Esophagus squamous epithelium (tissue), 5 donors: ENCODE results near the gene STING1. TPM values are rescaled to one million over a fixed set of nuclear protein-coding genes. Genes with fewer than 3 reads are reported as not detected.

Source experiments
- DNase-seq: peaks from one replicate; lab custom pipeline; 2025; lab: John Stamatoyannopoulos, UW
- H3K27ac ChIP-seq, 4 donors: fragments of 200-600 bp; sonication (generic); one replicate each; pipeline ENCODE4 v1.5.1; 2016 to 2019; ENCODE audit warnings: mild to moderate bottlenecking in 1 of 4
- H3K27me3 ChIP-seq, 4 donors: fragments of 200-600 bp; sonication (generic); 1 replicate in 3 of 4; 2 replicates in 1 of 4; pipeline versions ENCODE4 v1.5.1 to v1.6.0; 2017 to 2021; ENCODE audit warnings: antibody characterized with exemption in 1 of 4
- H3K36me3 ChIP-seq, 3 donors: fragments of 200-600 bp; sonication (generic); one replicate each; pipeline ENCODE4 v1.5.1; 2016 to 2019
- H3K4me1 ChIP-seq, 3 donors: fragments of 200-600 bp; sonication (generic); one replicate each; pipeline ENCODE4 v1.5.1; 2017 to 2019
- H3K4me3 ChIP-seq, 4 donors: fragments of 200-600 bp; sonication (generic); 1 replicate in 3 of 4; 2 replicates in 1 of 4; pipeline ENCODE4 v1.5.1; 2016 to 2019; ENCODE audit warnings: mild to moderate bottlenecking in 2 of 4, moderate library complexity in 1 of 4
- H3K9me3 ChIP-seq, 3 donors: fragments of 200-600 bp; sonication (generic); one replicate each; pipeline ENCODE4 v1.5.1; 2016 to 2019
- POLR2A ChIP-seq, 4 donors: fragments of 450-650 bp; IDR thresholded peaks; one replicate each; pipeline ENCODE4 v1.6.1; 2017; ENCODE audit warnings: antibody characterized with exemption in 4 of 4, mild to moderate bottlenecking in 4 of 4, moderate library complexity in 3 of 4
- WGBS, 2 donors: methylation state at CpG; one replicate each; pipeline ENCODE4 v1.1.5; 2018; 5-methylcytosine and 5-hydroxymethylcytosine counted together
- intact Hi-C: fragments of 100-400 bp; cut with DNase I; formaldehyde crosslinking; loops from one replicate; pipeline ENCODE4 v1.15.0; 2022
- total RNA-seq, 4 donors: library from RNA; depleted of rRNA; stranded (reverse); fragments of >200 nt; gene quantifications; one replicate each; pipeline ENCODE4 v1.1.0, GENCODE V29; 2016
- TF ChIP-seq, protein P1 (sequence below), 6 experiments: fragments of 450-650 bp in 4 of 6; fragments of 200-600 bp in 2 of 6; sonication (generic) in 2 of 6; IDR thresholded peaks; one replicate each; pipeline ENCODE4 v1.5.1; 2016 to 2019; ENCODE audit warnings: antibody characterized with exemption in 6 of 6, mild to moderate bottlenecking in 4 of 6, moderate library complexity in 4 of 6
- donor health status: DM: yes; HTN: yes; CAD: no.

The STING1 gene
- total RNA-seq, 4 donors from 2014 or later = 33.0 to 49.6 (median 38.6) TPM

DNA sequence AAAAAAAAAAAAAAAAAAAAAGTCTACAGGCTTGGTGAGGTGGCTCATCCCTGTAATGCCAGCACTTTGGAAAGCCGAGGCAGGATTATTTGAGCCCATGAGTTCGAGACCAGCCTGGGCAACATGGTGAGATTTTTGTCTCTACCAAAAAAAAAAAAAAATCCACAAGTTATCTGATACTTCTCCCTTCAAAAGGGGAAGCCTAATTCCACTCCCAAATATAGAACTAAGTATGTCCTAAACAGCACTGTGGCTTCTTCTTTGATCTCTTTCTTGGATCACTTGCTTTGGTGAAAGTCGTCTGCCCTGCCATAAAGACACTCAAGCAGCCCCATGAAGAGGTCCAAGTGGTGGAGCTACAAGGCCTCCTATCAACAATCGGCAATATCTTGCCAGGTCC lies 18.8 kb upstream of the STING1 start:
- H3K9me3 ChIP-seq = no peaks in the 10 kb centered on the region
- H3K27me3 ChIP-seq = no peaks in the 10 kb centered on the region
- TF ChIP-seq, protein P1, sequence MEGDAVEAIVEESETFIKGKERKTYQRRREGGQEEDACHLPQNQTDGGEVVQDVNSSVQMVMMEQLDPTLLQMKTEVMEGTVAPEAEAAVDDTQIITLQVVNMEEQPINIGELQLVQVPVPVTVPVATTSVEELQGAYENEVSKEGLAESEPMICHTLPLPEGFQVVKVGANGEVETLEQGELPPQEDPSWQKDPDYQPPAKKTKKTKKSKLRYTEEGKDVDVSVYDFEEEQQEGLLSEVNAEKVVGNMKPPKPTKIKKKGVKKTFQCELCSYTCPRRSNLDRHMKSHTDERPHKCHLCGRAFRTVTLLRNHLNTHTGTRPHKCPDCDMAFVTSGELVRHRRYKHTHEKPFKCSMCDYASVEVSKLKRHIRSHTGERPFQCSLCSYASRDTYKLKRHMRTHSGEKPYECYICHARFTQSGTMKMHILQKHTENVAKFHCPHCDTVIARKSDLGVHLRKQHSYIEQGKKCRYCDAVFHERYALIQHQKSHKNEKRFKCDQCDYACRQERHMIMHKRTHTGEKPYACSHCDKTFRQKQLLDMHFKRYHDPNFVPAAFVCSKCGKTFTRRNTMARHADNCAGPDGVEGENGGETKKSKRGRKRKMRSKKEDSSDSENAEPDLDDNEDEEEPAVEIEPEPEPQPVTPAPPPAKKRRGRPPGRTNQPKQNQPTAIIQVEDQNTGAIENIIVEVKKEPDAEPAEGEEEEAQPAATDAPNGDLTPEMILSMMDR (IDR thresholded peaks at IDR 0.05) = no peak
- no peak for TF ChIP-seq POLR2A (IDR thresholded peaks at IDR 0.05)
- H3K4me3 ChIP-seq = no peak overlapping the region
- no peak overlapping the region for H3K27ac ChIP-seq
- no peak for DNase-seq
- intact Hi-C loops = no loop called here
- no peaks in the 10 kb centered on the region for H3K36me3 ChIP-seq
- WGBS, 2 donors = 84 to 85% methylated on average over 4 of the region's 4 CpGs
- peaks cover 0 to under 1% (median 0%) of the 10 kb centered on the region in 3 donors for H3K4me1 ChIP-seq

DNA sequence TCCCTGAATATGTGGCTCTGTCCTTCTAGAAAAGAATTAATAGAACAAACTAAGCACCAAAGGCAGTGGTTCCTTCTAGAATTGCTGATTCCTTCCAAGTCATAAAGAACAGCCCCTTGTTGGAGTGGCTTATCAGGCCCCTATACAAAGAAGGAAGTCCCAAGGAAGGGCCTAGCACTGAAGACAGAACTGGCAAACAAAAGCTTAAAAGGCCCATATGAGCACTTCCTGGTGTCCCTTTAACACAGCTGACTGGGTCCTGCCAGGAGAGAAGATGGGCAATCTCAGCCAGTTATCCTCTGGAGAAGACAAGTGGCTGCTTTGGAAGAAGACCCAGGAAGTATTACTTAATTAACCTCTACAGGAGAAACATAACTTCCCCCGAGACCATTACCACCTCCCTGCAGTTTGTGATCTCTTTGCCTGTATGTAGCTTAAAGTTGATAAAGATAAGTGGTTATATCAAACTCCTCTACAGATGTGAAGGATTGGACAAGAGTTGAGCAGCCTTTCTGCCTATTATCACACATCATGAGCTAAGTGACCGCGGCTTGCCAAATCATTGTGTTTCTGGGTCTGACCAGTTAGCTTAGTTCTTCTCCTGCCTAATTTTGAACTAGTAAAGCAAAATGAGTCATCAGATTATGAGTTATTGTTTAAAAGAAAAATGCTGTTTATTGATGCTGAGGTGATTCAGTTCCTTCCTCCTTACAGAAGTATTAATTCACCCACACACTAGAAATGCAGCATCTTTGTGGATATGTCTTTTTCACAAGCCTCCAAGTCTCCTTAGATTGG lies 13.3 kb upstream of the STING1 start:
- no peak overlapping the region for H3K4me3 ChIP-seq

DNA sequence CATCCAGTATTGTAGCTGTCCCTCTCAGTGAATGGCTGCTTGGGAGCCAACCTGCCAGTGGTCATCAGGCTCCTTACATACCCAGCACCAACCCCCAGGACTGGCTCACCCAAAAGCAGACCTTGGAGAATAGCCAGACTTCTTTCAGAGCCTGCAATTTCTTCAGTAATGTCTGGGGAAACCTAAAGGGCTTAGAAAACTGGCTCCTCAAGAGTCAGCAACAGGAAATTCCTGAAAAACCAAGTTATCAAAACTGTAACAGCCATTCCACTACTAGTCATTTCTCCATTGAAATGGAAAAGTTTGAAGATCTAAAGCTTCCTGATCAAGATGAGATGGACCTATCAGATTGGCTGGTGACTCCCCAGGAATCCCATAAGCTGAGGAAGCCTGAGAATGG lies 12.3 kb upstream of the STING1 start:
- peak overlapping the region in 3 of 4 donors; percentile 68 to 77 (median 69) for H3K27ac ChIP-seq
- no peak for TF ChIP-seq POLR2A (IDR thresholded peaks at IDR 0.05)
- TF ChIP-seq, protein P1 (IDR thresholded peaks at IDR 0.05) = no peak
- H3K4me3 ChIP-seq = no peak overlapping the region
- intact Hi-C loops = no loop called here
- no peak for DNase-seq
- H3K36me3 ChIP-seq = no peaks in the 10 kb centered on the region
- no peaks in the 10 kb centered on the region for H3K27me3 ChIP-seq
- H3K4me1 ChIP-seq = peaks cover 8 to 42% (median 29%) of the 10 kb centered on the region in 3 donors
- no peaks in the 10 kb centered on the region for H3K9me3 ChIP-seq

More for the DNA sequence above, 13.3 kb upstream of the STING1 start:
- Histone ChIP-seq H3K27me3 (no peaks in the 10 kb centered on the region), H3K27ac (peak overlapping the region; percentile 64 to 77 (median 68)), H3K4me1 (peaks cover 8 to 42% (median 29%) of the 10 kb centered on the region in 3 donors), H3K9me3 (no peaks in the 10 kb centered on the region), H3K36me3 (no peaks in the 10 kb centered on the region)
- intact Hi-C loops = no loop called here
- TF ChIP-seq, protein P1 (IDR thresholded peaks at IDR 0.05) = no peak
- no peak for TF ChIP-seq POLR2A (IDR thresholded peaks at IDR 0.05)
- no peak for DNase-seq
- WGBS, 2 donors = 50 to 54% methylated on average over 3 of the region's 3 CpGs

DNA sequence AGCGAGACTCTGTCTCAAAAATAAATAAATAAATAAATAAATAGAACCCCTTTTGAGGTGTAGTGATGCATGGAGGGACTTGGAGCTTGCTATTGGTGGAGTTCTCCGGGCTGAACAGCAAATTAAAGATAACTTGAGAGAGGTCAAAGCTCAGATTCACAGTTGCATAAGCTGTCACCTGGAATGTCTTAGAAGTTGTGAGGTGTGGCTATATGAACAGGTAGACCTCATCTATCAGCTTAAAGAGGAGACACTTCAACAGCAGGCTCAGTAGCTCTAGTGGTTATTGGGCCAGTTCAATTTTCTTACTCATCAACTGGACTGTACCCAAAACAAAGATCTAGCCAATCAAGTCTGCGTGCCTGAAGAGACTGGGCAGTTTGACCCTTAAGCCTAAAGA lies 11.7 kb upstream of the STING1 start:
- WGBS, 2 donors = 68 to 89% methylated on average over 3 of the region's 3 CpGs
- Histone ChIP-seq H3K36me3 (no peaks in the 10 kb centered on the region), H3K4me3 (no peak overlapping the region), H3K27ac (peak overlapping the region in 3 of 4 donors; percentile 39 to 69 (median 68)), H3K4me1 (peaks cover 8 to 42% (median 29%) of the 10 kb centered on the region in 3 donors), H3K27me3 (no peaks in the 10 kb centered on the region), H3K9me3 (no peaks in the 10 kb centered on the region)
- TF ChIP-seq POLR2A (IDR thresholded peaks at IDR 0.05) = no peak
- TF ChIP-seq, protein P1 (IDR thresholded peaks at IDR 0.05) = no peak
- DNase-seq = no peak
- intact Hi-C loops = no loop called here

DNA sequence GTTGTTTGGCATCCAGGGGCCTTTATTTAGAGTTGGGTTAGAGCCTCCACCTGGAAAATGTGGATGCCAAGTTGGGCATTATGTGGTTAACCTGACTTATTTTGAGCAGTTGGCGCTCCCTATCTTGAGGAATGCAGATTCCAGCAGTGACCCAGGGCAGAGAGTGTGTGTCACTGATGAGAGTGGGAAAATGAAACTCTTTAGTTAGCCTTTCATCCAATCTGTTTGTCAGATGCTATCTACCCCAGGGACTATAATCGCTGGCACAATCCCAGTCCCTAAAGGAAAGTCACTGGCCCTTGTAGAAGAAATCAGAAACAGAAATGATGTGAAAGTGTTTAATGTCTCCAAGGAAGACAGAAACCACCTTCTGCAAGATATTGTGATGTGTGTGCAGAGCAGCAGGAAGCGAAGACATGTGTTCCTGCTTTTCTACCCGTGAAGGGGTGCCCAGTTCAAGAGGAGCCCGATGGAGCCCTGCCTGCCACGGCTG lies 10.2 kb upstream of the STING1 start:
- Histone ChIP-seq H3K27ac (peak overlapping the region in 2 of 4 donors; percentile 39 to 41), H3K36me3 (no peaks in the 10 kb centered on the region), H3K9me3 (no peaks in the 10 kb centered on the region), H3K4me1 (peaks cover 8 to 42% (median 29%) of the 10 kb centered on the region in 3 donors), H3K27me3 (no peaks in the 10 kb centered on the region), H3K4me3 (no peak overlapping the region)
- intact Hi-C loops = no loop called here
- no peak for DNase-seq
- TF ChIP-seq, protein P1 (IDR thresholded peaks at IDR 0.05) = no peak
- WGBS, 2 donors = 30 to 53% methylated on average over 6 of the region's 6 CpGs
